ENCODE data around the gene VANGL1. TPM values are rescaled to one million over a fixed set of nuclear protein-coding genes. Genes with fewer than 3 reads are reported as not detected.

Gene VANGL1
- total RNA-seq, 1 donor from 2014 or later, result 13.8 TPM

DNA sequence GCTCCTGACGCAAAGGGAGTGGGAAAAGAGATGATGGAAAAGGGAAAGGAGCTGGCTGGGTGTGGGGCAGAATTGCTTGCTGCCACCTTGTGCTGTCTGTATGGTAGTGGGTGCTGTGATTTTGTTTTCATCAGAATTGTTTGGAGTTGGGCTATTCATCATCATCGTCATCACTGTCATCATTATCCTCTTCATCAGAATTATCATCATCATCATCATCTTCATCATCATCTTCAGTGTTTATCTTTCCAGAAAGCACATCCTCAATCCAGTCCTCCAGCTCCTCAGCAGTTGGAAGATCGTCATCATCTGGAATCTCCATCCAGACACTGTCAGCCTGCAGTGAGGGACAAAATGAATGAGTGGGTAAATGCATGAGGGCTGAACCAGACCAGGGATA, 59.3 kb downstream of the VANGL1 start:
- no peaks in the 10 kb centered on the region for H3K27me3 ChIP-seq (ENCODE audit: insufficient read depth, low read length)
- H3K9ac ChIP-seq (ENCODE audit: low read length), result no peak overlapping the region
- Mint-ChIP-seq H3K4me3 (ENCODE audit: unreplicated experiment) (no peak overlapping the region), H3K27me3 (ENCODE audit: low read depth, unreplicated experiment) (peaks cover 4% of the 10 kb centered on the region), H3K27ac (ENCODE audit: unreplicated experiment) (no peak overlapping the region), H3K36me3 (ENCODE audit: low read depth, unreplicated experiment) (no peaks in the 10 kb centered on the region), H3K9me3 (ENCODE audit: unreplicated experiment) (no peaks in the 10 kb centered on the region), H3K4me1 (ENCODE audit: low read depth, unreplicated experiment) (peaks cover 1% of the 10 kb centered on the region)
- TF ChIP-seq, protein P1, sequence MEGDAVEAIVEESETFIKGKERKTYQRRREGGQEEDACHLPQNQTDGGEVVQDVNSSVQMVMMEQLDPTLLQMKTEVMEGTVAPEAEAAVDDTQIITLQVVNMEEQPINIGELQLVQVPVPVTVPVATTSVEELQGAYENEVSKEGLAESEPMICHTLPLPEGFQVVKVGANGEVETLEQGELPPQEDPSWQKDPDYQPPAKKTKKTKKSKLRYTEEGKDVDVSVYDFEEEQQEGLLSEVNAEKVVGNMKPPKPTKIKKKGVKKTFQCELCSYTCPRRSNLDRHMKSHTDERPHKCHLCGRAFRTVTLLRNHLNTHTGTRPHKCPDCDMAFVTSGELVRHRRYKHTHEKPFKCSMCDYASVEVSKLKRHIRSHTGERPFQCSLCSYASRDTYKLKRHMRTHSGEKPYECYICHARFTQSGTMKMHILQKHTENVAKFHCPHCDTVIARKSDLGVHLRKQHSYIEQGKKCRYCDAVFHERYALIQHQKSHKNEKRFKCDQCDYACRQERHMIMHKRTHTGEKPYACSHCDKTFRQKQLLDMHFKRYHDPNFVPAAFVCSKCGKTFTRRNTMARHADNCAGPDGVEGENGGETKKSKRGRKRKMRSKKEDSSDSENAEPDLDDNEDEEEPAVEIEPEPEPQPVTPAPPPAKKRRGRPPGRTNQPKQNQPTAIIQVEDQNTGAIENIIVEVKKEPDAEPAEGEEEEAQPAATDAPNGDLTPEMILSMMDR (IDR thresholded peaks at IDR 0.05; ENCODE audit: insufficient read depth, low read depth, low read length), result no peak
- TF ChIP-seq EZH2 (IDR thresholded peaks at IDR 0.05; ENCODE audit: insufficient read depth, low read length), result no peak
- no peaks in the 10 kb centered on the region for H3K4me1 ChIP-seq (ENCODE audit: insufficient read depth, low read length)
- DNase-seq (ENCODE audit: low read depth) (no peak), FAIRE-seq (no peak)
- H3K79me2 ChIP-seq (ENCODE audit: insufficient read depth, low read length), result no peaks in the 10 kb centered on the region
- H3K27ac ChIP-seq (ENCODE audit: low read depth, low read length), result no peak overlapping the region
- H3K36me3 ChIP-seq (ENCODE audit: insufficient read depth, low read length), result no peaks in the 10 kb centered on the region
- no peak overlapping the region for H3K4me2 ChIP-seq (ENCODE audit: low read length)
- H3K4me3 ChIP-seq (ENCODE audit: insufficient read depth, low read depth, low read length), result no peak overlapping the region
- no peaks in the 10 kb centered on the region for H3K9me3 ChIP-seq (ENCODE audit: insufficient read depth, low read depth, low read length)
- H4K20me1 ChIP-seq (ENCODE audit: insufficient read depth, low read length), result no peaks in the 10 kb centered on the region
- no peak overlapping the region for H2AFZ ChIP-seq (ENCODE audit: low read depth, low read length)

DNA sequence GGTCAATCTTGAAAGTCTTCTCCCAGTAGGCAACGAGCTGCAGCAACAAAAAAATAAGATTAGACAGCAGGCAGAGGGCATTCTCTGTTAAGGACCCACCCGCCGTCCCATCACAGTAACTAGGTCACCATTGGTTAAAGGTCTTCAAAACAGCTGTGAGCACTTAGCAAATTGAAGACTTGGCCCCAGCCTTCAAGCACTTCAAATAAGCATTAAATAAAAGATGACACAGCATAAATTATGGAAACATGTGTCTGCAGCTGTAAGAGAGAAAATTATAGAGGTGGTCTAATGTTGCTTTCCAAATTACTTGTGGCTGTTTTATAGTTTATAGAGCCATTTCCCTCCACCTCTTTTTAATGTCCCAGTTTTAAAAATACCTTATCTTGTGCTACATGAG, 61.2 kb downstream of the VANGL1 start:
- Histone ChIP-seq H3K36me3 (ENCODE audit: insufficient read depth, low read length) (no peaks in the 10 kb centered on the region), H3K79me2 (ENCODE audit: insufficient read depth, low read length) (no peaks in the 10 kb centered on the region), H3K27me3 (ENCODE audit: insufficient read depth, low read length) (peaks cover 2% of the 10 kb centered on the region), H3K9me3 (ENCODE audit: insufficient read depth, low read depth, low read length) (no peaks in the 10 kb centered on the region), H3K4me1 (ENCODE audit: insufficient read depth, low read length) (no peaks in the 10 kb centered on the region), H3K4me2 (ENCODE audit: low read length) (no peak overlapping the region), H3K4me3 (ENCODE audit: insufficient read depth, low read depth, low read length) (no peak overlapping the region), H2AFZ (ENCODE audit: low read depth, low read length) (no peak overlapping the region), H3K27ac (ENCODE audit: low read depth, low read length) (no peak overlapping the region), H4K20me1 (ENCODE audit: insufficient read depth, low read length) (no peaks in the 10 kb centered on the region), H3K9ac (ENCODE audit: low read length) (no peak overlapping the region)
- no peak overlapping the region for H3K4me3 Mint-ChIP-seq (ENCODE audit: unreplicated experiment)
- no peak for FAIRE-seq
- peaks cover 4% of the 10 kb centered on the region for H3K27me3 Mint-ChIP-seq (ENCODE audit: low read depth, unreplicated experiment)
- TF ChIP-seq, protein P1 (IDR thresholded peaks at IDR 0.05; ENCODE audit: insufficient read depth, low read depth, low read length), result no peak
- TF ChIP-seq EZH2 (IDR thresholded peaks at IDR 0.05; ENCODE audit: insufficient read depth, low read length), result no peak
- H3K4me1 Mint-ChIP-seq (ENCODE audit: low read depth, unreplicated experiment), result peaks cover 8% of the 10 kb centered on the region
- H3K9me3 Mint-ChIP-seq (ENCODE audit: unreplicated experiment), result no peaks in the 10 kb centered on the region
- no peaks in the 10 kb centered on the region for H3K36me3 Mint-ChIP-seq (ENCODE audit: low read depth, unreplicated experiment)
- DNase-seq (ENCODE audit: low read depth), result no peak
- no peak overlapping the region for H3K27ac Mint-ChIP-seq (ENCODE audit: unreplicated experiment)

DNA sequence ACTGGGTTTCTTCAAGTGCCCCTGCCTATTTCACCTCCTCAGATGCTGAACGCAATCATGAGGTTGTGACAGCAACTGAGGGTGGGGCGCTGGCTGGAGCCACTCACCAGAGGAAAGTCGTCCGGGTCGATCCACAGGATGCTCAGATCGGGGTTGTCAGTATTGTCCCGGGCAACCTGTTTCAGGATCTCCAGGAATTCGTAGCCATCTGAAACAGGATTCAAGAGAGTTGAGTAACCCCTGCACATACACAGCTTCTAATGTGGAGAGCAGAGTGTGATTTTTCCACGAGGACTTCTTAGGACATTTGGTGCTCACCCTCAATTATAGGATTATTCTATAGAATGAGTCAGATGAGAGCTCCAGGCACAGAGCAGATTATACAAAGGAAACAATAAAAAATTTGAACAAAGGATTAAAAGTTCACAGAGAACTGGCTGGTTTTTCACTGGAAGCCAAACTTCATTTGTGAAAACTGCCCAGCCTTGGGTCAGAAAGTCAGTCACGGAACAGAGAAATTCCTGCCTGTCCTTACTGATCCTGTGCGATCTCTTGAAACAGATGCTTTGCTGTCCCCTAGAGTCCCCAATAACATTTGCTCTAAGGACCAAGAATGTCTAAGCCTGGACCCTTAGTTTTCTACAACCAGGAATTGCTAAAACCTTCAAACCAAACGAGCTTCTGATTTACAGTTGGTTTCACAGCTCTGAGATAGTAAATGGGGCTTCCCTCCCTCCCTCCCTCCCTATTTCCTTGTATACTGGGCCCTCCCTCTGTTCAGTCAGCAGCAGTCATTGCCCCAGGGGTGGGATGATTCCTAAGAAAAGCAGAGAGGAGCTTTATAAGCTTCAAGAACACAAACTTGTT, 63.5 kb downstream of the VANGL1 start:
- Mint-ChIP-seq H3K4me3 (ENCODE audit: unreplicated experiment) (no peak overlapping the region), H3K27ac (ENCODE audit: unreplicated experiment) (no peak overlapping the region), H3K4me1 (ENCODE audit: low read depth, unreplicated experiment) (peaks cover 10% of the 10 kb centered on the region), H3K27me3 (ENCODE audit: low read depth, unreplicated experiment) (peaks cover 14% of the 10 kb centered on the region), H3K9me3 (ENCODE audit: unreplicated experiment) (peaks cover 2% of the 10 kb centered on the region), H3K36me3 (ENCODE audit: low read depth, unreplicated experiment) (peaks cover 1% of the 10 kb centered on the region)
- no peaks in the 10 kb centered on the region for H3K9me3 ChIP-seq (ENCODE audit: insufficient read depth, low read depth, low read length)
- TF ChIP-seq, protein P1 (IDR thresholded peaks at IDR 0.05; ENCODE audit: insufficient read depth, low read depth, low read length), result no peak
- TF ChIP-seq EZH2 (IDR thresholded peaks at IDR 0.05; ENCODE audit: insufficient read depth, low read length), result no peak
- peaks cover 14% of the 10 kb centered on the region for H3K27me3 ChIP-seq (ENCODE audit: insufficient read depth, low read length)
- H3K4me2 ChIP-seq (ENCODE audit: low read length), result no peak overlapping the region
- no peaks in the 10 kb centered on the region for H4K20me1 ChIP-seq (ENCODE audit: insufficient read depth, low read length)
- FAIRE-seq (no peak), DNase-seq (ENCODE audit: low read depth) (no peak)
- H3K27ac ChIP-seq (ENCODE audit: low read depth, low read length), result no peak overlapping the region
- H3K79me2 ChIP-seq (ENCODE audit: insufficient read depth, low read length), result no peaks in the 10 kb centered on the region
- H3K36me3 ChIP-seq (ENCODE audit: insufficient read depth, low read length), result no peaks in the 10 kb centered on the region
- H2AFZ ChIP-seq (ENCODE audit: low read depth, low read length), result no peak overlapping the region
- H3K9ac ChIP-seq (ENCODE audit: low read length), result no peak overlapping the region
- no peak overlapping the region for H3K4me3 ChIP-seq (ENCODE audit: insufficient read depth, low read depth, low read length)
- H3K4me1 ChIP-seq (ENCODE audit: insufficient read depth, low read length), result no peaks in the 10 kb centered on the region
